CD4-positive, alpha-beta T cell treated with Interleukin-15 for 4 hours (primary cell): ENCODE measurements around the gene MFN2.

Experiments used
- DNase-seq: peaks from one replicate; pipeline ENCODE4 v3.0.0-alpha.2; 2020; ENCODE audit warnings: low spot score

Gene MFN2

DNA sequence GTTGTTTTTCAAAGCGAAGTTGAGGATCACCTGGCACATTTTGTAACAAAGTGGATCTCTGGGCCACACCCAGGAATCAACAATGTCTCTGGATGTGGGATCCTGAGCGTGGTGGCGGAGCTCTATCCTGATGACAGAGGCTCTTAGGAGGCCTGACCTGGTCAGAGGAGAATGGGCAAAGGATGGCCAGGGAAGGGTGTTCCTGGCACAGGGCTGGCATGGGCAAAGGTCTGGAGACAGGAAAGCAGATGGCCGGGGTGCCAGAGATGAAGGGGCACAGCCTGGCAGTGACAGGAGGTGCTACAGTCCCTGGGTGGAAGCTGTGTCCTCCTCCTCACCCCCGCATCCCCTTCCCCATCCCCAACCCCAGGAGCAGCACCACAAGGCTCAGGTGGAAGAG lies 20.0 kb upstream of the MFN2 start:
- no peak for DNase-seq

GRCh38 chr1:11960715-11961114 lies 19.5 kb upstream of the MFN2 start:
- no peak for DNase-seq

- no peak for DNase-seq
Observed at GRCh38 chr1:11961230-11961629, 19.0 kb upstream of the MFN2 start.

DNA sequence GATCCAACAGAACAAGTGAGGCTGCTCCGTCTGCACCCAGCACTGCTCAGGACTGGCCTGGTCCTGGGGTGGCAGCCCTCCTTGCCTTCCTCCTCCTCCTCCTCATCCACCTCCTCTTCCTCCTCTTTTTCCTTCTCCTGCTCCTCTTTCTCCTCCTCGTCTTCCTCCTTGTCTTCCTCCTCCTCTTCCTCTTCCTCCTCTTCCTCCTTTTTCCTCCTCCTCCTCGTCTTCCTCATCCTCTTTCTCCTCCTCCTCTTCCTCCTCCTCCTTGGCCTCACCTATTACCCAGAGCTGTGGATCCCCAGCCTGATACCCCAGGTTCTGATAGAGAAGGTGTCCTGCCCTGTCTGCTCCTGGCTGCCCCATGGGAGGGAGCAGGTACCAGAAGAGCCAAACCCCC lies 16.6 kb upstream of the MFN2 start:
- no peak for DNase-seq

GRCh38 chr1:11964656-11965055 lies 15.6 kb upstream of the MFN2 start:
- no peak for DNase-seq

DNA sequence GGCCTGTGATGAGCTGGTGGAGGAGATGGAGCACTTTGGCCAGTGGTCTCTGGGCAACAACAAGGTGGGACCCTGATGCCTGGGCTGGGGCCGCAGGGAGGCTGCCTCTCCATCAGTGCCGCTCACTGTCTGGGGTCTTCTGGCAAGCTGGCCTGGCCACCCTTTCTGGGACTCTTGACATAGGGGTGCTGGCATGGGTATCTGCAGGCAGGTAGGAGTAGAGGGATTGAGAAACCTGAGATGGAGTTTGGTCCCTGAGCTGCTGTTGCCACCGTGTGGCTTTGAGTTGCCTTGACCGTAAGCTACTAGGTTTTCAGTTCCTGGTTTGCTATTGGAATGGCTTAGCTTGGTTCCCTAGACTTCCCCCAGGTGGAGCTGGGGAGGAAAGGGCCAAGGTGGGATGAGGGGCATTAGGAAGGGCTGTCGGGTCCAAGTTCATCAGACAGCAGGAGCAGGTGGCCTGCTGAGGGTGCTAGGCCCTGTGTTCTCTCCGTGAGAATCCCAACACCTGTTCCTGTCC lies 13.2 kb upstream of the MFN2 start:
- no peak for DNase-seq

GRCh38 chr1:11970441-11971185 lies 9.6 kb upstream of the MFN2 start:
- no peak for DNase-seq

- DNase-seq = no peak
Observed at GRCh38 chr1:11977625-11978024, 2.6 kb upstream of the MFN2 start.

DNA sequence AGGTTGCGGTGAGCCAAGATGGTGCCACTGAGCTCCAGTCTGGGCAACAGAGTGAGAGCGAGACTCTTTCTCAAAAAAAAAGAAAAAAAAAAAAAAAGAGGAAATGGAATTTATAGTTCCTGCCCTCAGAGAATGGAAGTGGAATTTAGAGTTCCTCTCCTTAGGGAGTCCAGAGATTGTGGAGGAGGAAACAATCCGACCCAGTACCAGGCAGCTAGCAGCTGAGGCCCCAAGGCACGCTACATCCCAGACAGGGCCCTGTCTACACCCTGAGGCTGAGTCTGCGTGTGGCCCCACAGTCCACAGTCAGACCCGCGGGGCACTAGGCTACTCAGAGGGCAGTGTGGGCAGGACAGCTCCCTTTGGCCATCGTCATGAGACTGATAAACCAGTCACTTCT lies 1.9 kb upstream of the MFN2 start:
- no peak for DNase-seq

- no peak for DNase-seq
Observed at GRCh38 chr1:11979028-11979850, 1.0 kb upstream of the MFN2 start.

DNA sequence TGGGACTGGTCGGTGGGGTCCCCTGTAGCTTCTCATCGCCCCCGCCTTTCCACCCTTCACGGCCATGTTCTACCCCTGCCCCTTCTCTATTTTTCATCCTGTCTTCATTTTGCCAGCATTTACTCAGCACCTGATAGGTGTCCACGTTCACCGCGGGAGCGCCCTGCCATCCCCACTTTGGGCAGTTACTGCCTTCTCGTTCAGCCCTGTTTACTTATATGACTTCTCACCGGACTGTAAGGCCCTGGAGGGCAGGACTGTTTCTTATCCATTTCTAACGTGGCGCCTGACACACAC lies 380 bp downstream of the MFN2 start:
- DNase-seq = no peak

DNA sequence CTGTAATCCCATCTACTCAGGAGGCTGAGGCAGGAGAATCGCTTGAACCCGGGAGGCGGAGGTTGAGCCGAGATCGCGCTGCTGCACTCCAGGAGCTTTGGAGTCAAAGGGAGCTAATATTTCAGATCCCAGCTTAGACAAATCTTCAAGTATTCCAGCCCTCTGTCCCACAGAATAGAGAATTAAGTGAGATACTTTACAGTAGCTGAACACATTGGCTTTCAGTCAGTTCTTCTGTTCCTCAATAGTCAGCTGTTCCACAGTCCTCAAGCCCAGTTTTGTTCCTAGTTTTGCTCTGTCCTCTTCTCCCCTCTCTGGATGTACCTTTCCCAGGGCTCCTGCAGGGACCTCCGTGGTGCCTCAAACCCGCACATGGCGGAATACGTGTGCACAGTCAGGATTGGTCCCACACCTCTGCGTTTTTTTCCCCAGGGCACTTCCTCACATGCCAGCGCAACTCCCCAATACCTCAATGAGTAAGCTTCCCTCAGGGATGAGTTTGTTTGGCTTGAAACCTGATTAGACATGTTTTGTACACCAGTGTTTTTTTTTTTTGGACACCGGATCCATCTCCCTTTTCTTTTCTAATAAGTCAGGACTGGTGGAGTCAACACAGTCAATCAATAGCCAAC lies 1.2 kb downstream of the MFN2 start:
- no peak for DNase-seq

- DNase-seq = no peak
Observed at GRCh38 chr1:11982010-11982392, 1.8 kb downstream of the MFN2 start.

DNA sequence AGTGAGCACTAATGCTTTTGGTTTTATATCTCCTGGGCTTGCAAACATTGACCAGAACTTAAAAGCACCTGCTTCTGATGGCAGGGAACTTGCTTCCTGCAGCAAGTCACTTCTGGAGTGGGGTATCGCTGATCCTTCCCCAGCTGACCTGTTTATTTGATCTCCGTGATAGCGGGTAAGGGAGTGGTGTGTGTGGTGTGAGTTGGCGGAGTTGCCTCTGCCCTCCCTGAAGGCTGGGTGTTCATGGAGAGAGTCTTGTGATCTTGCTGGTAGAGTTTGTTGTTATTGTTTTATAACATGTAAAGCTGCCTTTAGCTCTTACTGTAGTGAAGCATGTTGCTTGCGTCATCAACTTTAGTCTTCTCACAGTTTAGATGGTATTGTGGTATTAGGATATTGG lies 3.9 kb downstream of the MFN2 start:
- no peak for DNase-seq

DNA sequence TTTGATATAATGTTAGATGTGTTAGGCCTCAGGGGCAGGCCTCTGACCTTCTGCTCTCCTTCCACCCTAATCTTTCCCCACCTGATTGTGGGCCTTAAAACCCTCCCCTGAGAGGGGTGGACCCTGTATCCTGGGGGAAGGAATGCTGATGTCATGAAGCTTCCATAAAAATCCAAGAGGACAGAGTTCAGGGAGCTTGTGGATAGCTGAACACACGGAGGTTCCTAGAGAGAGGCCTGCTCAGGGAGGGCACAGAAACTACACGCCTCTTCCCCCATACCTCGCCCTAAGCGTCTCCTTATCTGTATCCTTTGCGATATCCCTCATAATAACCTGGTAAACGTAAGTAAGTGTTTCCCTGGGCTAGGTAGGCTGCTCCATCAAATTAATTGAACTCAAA lies 4.3 kb downstream of the MFN2 start:
- no peak for DNase-seq

DNA sequence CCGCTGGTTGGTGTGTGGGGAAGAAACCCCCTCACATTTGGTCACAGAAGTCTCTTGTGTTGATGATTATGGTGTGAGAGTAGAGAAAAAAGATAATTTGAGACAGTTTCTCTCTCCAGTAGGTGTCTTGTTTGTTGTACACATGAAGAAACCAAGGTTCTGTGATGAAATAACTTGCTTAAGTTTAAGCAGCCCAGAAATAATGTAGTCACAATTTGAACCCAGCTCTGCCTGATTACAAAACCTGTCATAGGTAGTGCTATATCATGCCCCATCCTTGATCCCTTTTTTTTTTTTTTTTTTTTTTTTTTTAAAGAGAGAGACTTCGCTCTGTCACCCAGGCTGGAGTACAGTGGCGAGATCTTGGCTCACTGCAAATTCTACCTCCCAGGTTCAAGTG lies 4.9 kb downstream of the MFN2 start:
- no peak for DNase-seq

- no peak for DNase-seq
Observed at GRCh38 chr1:11985851-11986250, 5.6 kb downstream of the MFN2 start.

DNA sequence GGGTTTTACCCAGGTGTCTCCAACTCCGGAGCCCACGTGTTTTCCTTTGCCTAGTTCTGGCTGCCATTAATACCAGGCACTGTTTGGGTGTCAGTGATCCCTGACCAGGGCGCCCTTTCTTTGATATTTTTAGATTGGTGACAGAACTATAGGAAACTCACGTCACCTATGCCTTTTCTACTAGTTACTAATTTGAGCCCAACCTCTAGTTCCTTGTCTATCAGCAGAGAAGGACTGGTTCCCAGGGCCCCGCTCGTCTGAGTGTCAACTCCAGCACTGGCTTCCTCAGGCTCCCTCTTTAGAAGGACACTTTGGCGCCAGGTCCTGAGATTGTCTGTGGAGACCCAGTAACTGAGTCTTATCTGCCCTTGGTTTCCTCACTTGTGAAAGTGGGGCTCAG lies 9.4 kb downstream of the MFN2 start:
- no peak for DNase-seq

DNA sequence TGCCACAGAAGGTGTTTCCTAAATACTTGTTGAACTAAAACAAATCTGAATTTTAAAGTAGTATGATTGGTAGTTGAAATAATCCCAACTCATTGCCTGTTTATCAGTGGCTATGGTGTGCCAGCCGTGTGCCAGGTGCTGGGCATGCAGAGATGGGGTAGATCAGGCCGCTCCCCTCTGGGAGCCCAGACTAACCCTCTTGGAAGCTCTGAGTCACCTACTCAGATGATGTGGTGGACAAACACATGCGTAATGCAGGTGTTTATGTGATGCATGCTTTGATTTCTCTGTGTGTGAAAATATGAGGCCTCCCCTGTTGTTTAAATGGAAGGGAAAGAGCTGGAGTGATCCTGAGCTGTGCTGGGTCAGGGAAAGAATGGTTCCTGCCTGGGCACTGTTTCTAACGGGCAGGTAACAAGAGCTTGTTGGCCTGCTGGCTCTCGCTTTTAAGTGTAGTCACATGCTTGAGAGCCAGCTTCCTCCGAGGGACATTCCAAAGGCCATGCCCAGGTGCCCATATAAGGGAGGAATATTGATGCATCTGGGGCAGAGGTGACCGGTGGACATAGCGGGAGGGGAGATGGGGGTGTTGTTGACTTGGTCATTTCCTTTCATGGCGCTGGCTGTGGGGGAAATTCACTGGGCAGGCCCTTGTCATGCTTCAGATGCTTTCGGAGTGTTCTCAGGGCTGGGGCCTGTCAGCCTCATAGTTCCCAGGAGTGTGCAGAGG lies 10.2 kb downstream of the MFN2 start:
- DNase-seq = no peak

DNA sequence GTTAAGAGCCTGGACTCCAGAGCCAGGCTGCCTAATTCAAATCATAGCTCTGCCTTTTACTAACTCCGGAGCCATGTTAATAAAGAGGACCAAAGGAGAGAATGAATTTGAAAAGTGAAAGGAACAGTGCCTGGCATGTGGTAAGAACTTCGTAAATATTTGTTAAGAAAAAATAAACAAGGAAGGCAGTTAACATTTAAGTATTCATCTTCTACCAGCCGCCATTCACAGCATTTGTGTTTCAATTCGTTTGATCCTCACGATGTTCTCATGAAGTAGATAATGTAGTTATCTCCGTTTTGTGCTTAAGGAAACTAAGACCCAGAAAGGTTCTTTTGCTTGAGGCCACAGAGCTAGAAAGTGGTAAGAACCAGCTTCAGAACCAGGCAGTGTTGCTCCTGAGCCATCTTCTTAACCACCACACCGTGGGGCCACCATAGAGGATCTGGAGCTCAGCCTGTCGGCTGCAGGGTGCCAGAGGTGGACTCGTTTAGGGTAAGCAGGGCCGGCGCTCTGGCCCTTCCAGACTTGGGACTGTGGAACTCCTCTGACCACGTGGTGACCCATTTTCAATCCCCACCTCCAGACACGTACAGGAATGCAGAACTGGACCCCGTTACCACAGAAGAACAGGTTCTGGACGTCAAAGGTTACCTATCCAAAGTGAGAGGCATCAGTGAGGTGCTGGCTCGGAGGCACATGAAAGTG lies 11.9 kb downstream of the MFN2 start:
- no peak for DNase-seq

GRCh38 chr1:11997081-11997850 lies 17.0 kb downstream of the MFN2 start:
- DNase-seq = no peak
